Measurements from ENCODE around the gene METTL2B. TPM values are rescaled to one million over a fixed set of nuclear protein-coding genes. Genes with fewer than 3 reads are reported as not detected.

Gene METTL2B, protein sequence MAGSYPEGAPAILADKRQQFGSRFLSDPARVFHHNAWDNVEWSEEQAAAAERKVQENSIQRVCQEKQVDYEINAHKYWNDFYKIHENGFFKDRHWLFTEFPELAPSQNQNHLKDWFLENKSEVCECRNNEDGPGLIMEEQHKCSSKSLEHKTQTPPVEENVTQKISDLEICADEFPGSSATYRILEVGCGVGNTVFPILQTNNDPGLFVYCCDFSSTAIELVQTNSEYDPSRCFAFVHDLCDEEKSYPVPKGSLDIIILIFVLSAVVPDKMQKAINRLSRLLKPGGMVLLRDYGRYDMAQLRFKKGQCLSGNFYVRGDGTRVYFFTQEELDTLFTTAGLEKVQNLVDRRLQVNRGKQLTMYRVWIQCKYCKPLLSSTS
- total RNA-seq (2014; rRNA removed; shearing (Covaris generic)) = 29.8 and 29.9 TPM in 2 replicates

DNA sequence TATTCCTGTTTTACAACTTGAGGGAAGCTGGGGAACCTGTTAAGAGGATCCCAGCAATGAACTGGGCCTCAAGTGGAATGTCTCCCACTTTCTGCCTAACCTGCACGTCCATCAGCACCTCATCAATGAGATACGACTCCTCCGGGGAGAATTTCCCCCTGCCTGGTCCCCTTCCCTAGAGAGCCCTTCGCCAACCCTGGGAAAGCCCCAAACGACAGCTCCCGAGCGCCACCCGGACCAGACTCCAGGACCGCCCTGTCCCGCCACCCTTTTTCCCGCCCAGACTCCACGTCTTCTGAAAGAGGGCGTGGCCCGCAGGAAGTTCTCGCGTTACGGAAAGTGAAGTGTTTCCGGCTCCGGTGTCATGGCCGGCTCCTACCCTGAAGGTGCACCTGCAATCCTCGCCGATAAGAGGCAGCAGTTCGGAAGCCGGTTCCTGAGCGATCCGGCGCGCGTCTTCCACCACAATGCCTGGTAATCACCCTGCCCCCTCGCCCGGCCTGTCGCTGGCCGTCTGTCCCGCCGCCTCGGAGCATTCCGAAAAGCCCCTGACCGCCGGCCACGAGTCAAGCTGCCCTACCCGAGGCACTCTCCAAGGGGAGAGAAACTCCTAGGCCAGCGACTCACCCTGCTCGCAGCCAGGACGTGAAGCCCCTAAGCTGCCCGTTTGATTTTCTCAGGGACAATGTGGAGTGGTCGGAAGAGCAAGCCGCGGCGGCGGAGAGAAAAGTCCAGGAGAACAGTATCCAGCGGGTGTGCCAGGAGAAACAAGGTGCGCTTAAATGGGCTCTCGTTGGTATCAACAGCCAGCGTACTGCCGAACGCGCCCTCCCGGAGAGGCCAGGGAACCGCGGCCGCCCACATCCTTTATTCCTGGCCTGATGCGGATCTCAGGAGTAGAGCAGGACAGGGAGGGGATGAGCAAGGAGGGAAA is at the start of gene METTL2B:
TSS of gene METTL2B (plus strand) at position 347 of the 934 bp plus-strand sequence. CDS start at position 365, 18 bp downstream.
- peak; percentile 96 for DNase-seq (ENCODE audit: low spot score)

DNA sequence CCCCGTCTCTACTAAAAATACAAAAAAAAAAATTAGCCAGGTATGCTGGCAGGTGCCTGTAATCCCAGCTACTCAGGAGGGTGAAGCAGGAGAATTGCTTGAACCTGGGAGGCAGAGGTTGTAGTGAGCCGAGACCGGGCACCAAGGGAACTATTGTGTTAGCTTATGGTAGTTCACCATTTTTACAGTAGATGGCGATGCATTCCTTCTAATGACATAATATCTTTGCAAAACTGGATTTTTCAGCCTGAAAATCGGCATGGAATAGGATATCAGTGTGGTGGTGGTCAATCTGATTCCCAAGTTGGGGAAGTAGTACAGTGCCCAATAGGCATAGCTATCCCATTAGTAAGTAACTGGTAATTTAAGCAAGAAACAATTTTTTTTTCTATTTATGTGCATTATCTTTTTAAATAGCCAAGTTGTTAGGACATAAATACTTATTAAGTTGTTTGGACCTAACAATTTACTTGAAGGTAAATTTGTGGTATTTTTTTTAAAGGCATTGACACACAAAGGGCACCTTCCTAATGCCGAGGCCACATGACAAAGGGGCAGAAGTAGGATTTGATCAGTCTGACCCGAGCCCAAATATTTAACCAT is 49.2 kb upstream of the METTL2B start:
- peak; percentile 54 for DNase-seq (ENCODE audit: low spot score)

DNA sequence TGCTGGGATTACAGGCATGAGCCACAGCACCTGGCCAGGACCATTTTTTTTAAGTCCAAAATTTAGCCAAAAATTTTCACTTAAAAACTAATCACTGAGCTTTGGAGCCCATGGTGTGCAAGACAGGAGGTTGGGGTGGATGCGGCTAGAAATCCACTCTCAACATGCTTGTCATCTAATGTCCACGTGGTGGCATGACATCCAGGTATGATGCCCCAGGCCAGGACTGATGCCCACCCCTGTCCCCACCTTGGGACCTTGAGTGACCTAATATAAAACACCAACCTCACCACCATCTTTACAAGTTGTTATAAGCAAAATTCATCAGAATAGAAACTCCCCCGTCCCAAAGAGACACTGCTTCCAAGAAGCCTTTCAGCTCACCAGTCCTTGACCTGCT is 46.3 kb upstream of the METTL2B start:
- DNase-seq (ENCODE audit: low spot score) = no peak

DNA sequence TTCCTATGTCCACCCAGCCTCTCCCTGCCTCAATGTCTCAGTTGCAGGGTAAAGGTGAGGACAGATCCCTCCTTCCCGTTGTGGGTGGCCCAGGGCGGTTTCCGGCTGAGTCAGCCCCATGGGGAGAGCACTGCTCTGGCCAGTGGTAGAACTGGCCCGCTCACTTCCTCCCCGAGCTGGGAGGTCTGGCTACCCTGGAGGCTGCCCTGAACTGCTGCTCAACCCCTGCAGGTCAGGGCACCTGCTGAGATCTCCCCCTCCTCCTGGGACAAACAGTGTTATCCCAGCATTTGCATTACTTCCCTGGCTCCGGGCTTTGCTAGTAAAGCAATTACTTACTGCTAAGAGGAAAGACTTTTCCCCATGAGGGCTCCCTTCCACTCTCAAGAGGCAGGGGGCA is 45.3 kb upstream of the METTL2B start:
- no peak for DNase-seq (ENCODE audit: low spot score)

DNA sequence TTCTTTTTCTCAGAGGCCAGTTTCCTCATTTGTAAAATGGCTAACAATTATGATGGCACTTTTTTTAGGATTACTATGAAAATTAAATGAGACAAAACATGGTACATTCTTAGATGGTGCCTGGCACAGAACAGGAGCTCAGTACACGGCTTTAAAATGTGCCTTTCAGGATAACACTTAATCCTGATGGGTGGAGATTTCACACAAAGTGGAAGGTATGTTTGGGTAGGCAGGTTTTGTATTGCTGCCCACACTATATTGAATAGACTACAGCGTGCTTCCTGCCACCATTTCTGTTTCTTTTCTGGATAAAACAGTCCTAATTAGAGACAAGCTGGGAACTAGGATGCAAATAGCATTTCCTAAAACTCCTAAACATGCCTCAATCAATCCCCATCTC is 44.8 kb upstream of the METTL2B start:
- no peak for DNase-seq (ENCODE audit: low spot score)

DNA sequence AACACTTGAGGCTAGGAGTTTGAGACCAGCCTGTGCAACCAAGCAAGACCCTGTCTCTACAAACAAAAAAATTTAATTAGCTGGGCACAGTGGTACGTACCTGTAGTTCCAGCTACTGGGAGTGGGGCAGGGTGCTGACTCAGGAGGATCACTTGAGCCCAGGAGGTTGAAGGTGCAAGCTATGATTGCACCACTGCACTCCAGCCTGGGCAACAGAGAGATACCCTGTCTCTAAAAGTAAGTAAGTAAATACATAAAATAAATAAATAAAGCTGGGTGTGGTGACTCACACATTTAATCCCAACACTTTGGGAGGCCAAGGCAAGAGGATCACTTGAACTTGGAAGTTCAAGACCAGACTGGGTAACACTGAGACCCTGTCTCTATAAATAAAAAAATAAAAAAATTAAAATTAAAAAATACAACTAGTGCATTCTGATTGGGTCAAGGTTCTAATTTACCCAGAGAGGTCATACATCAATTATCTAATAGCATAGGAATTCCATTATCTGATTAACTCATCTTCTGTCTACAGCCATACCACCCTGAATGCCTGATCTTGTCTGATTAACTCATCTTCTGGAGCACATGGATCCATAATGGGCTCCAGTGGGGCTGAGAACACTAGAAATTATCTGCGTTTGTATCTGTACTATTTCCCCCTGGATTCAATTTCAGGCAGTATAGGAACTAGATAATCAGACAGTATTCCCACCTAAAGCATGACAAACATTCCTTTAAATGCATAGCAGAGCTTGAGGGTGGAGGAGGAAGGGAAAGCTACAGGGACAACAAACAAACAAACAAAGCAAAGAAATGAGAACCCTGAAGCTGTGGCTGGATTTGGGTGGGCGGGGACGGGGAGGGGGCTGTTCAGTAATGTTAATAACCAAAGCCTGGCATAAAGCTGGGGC is 41.9 kb upstream of the METTL2B start:
- DNase-seq (ENCODE audit: low spot score) = no peak

DNA sequence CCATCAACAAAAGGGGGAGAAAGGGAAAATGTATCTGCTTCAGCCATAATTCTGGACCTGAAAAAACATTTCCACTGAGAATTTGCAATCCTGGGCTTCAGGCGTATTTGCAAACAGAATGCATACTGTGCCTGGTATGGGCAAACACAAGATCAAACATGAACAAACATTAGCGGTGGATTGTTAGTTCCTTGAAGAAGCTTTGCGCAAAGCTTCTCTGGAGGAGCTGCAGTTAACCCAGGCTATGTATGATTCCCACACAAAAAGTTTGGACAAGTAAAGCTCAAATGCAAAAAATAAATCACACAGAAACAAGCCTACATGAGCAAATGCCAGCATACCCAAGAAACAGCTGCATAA is 41.2 kb upstream of the METTL2B start:
- no peak for DNase-seq (ENCODE audit: low spot score)

DNA sequence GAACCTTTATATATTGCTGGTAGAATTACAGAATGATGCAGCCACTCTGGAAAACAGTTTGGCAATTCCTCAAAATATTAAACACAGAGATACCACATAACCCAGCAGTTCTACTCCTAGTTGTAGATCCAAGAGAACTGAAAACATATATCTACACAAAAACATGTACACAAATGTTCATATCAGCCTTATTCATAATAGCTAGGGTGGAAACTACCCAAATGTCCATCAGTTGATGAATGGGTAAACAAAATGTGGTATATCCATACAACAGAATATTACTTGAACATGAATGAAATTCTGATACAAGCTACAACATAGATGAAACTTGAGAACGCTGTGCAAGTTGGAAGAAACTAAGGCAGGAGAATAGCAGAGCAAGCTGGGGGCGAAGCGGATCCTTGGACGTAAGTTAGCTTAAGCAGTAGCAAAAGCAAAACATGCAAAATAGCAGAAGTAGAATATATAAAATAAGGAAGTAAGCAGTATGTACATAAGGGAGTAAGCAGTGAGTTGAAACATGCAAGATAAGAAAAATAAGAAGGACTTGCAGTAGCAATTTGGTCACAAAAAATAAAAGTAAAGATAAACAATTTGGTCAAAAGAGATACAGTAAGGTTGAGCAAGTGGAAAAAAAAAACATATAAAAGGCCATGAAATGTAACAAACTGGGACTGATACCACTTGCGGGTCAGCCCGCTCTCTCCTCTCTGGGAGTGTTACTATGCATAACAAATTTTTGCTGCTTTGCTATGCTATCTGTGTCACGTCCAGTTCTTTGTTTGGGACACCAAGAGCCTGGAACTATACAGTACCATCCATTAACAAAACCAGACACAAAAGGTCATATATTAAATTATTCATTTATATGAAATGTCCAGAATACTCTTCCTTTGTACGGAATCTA is 38.9 kb upstream of the METTL2B start:
- DNase-seq (ENCODE audit: low spot score) = no peak

DNA sequence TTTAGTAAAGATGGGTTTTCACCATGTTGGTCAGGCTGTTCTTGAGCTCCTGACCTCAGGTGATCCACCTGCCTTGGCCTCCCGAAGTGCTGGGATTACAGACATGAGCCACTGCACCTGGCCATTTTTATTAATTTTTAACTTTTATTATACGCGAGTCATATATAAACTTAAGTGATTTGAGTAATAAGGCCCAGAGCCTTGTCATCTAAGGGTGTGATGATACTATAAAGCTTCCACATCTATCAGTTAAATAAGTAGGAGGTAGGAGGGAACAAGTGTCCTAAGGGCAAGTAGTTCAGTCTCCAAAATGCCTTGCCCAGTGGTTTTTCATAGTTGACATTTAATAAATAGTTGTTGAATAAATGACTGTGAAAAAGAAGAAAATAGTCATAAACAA is 34.2 kb upstream of the METTL2B start:
- no peak for DNase-seq (ENCODE audit: low spot score)

DNA sequence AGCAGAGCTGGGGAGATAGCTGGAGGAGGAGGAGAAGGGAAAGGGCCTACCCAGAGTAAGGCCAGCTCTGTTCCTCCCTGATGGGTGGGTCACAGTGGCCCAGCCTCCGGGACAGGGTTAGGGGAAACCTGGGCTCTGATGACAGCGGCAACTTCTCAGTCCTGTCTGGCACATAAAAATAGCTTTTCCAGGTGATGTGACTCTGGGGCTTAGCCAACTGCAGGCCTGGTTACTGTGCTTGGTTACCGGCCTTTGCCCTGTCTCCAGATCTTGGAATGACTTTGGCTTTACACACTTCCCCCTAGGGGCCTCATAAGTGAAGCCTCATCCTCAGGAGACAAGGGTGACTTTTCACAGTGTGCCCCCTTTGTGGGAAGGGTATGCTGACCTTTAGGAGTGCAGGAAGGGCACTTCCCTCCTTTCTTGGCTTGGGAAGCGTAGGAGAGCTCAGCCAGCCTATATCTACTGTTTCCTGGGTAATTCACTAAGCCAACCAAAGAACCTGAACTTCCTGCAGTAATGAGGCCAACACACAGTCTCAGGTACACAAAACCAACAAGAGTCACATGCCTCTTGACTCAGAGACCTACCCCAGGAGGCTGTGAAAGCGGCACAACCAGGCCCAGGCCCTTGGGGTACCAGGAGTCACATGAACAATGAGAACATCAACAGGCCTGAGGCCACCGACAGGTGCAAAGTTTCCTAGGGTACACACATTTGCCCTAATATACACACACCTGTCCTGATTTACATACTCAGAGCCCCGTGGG is 32.5 kb upstream of the METTL2B start:
- no peak for DNase-seq (ENCODE audit: low spot score)

DNA sequence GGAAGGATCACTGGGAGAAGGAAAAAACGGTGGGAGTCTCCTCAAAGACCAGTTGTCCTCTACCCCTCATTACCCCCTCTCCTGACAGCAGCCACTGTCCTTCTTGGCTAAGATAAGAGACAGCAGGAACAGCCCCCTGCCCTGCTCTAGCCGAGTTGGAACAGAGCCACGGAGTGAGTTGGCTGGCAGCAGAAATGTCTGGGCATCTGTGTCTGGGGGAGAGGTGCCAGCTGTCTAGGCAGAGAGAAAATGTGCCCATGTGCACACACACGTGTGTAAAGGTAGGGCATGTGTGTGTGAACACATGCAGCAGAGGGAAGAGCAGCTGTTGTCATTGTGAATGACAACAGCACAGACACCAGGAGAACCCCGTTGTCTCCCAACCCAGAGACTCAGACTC is 30.2 kb upstream of the METTL2B start:
- DNase-seq (ENCODE audit: low spot score) = no peak

DNA sequence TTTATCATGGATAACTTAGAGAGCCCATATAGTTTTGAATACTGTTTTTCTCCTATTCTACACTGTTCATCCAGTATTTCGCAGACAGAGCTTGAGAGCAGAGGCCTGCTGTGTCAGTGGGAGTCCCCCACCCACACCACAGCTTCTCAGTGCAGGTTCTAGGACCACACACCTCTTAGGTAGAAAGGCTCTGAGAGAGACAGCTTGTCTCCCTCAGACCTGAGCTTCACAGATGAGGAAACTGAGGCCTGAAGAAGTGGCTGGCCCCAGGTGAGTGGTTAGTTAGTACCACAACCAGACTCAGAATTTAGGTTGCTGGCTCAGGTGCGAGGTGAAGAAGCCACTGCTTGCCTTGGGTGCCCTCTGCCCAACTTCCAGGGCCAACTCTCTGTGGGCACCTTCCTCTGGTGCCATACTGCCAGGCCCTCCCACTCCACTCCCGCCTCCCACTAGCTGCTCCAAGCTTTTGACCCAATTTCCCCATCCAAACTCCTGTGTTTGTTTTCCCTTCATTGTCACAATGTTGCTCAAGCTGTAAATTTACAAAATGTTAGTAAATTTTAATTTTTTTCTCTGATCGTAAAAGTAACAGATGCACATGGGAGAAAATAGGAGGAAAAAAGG is 28.5 kb upstream of the METTL2B start:
- no peak for DNase-seq (ENCODE audit: low spot score)

DNA sequence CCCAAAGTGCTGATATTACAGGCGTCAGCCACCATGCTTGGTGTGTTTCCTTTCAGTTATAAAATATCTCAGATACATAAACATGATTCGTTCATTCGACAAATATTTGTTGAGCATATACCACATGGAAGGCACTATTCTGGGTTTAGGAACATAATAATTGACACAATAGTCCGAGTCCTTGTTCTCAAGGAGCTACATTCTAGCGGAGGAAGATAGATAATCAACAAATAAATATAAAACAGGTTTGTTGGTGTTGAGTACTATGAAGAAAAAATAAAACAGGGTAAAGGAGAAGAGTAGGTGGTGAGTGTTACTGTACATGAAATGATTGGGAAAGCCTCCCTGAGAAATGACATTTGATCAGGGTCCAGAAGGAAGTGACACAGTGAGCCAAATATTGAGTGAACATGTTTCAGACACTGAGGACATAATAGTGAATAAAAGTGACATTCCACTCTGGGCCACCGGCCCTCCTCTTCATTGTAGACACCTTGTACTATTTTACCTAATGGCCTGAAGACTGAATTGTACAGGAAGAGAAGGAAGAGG is 27.7 kb upstream of the METTL2B start:
- no peak for DNase-seq (ENCODE audit: low spot score)

DNA sequence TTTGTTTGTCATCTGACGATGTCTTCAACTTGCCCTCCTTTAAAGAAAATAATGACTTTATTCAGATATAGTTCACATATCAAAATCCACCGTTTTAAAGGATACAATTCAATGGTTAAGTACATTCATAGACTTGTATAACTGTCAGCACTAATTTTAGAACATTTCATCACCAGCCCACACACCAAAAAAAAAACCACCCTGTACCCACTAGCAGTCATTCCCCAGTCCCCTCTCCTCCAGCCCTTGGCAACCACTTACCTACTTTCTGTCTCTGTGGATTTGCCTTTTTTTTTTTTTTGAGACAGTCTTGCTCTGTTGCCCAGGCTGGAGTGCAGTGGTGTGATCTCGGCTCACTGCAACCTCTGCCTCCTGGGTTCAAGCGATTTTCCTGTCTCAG is 26.1 kb upstream of the METTL2B start:
- DNase-seq (ENCODE audit: low spot score) = no peak

DNA sequence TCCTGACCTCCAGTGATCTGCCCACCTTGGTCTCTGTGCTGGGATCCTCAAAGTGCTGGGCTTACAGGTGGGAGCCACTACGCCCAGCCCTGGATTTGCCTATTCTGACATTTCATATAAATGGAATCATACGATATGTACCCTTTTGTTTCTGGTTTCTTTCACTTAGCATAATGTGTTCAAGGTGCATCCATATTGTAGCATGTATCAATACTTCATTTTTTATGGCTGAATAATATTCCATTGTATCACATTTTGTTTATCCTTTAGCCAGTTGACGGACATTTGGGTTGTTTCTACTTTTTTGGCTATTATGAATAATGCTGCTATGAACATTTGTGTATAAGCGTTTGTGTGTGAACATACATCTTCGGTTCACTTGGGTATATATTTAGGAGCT is 25.6 kb upstream of the METTL2B start:
- DNase-seq (ENCODE audit: low spot score) = no peak

DNA sequence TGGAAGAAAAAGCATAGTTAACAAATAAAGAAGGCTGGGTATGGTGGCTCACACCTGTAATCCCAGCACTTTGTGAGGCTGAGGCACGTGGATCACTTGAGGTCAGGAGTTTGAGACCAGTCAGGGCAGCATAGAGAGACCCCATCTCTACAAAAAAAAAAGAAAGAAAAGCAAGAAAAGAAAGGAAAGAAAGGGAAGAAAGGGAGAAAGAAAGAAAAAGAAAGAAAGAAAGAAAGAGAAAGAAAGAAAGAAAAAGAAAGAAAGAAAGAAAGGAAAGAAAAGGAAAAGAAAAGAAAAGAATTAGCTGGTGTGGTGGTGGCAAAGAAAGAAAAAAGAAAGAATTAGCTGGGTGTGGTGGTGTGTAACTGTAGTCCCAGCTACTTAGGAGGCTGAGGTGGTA is 24.0 kb upstream of the METTL2B start:
- DNase-seq (ENCODE audit: low spot score) = no peak

DNA sequence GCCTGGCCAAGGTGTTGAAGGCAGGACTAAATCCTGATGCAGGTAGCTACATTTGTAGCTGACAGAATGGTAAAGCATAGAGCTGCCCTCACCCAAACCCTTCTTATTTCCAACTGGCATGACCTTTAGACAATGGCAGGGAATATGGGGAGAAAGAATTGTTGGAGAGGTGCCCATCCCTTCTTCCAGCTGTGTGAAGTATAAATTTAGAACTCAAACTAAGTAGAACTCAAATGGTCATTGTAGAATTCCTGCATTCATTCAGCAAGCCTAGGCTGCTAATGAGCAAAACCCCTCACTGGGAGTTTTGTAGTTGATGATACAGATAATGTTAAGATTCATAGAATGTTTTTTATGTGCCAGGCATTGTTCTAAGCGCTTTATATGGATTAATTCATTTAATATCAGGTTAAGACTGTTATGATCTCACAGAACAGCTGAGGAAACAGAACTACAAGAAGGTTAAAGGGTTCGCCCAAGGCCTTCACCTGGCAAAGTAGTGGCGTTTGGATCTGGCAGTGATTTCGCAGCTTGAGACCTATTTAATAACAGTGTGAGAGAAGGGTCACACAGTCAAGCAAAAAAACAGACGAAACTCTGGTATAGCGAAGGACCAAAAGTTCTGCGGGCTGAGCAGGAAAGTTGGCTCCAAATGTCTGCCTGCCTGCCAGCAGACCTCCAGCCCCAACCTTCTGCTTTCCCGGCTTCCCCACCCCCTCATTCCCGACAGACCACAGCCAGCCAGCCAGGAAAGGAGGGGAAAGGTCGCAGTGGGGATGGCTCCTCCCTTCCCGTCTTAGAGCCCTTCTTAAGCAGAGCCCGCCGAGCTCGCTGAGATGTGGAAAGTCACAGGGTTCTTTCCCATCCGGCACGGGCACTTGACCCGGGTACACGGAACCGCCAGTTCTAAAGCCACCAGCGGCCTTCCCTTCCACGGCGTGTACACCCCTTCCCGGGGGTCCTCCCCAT is 22.4 kb upstream of the METTL2B start:
- no peak for DNase-seq (ENCODE audit: low spot score)
